Panc1 (cell line): ENCODE measurements around the gene ITLN2. TPM values are rescaled to one million over a fixed set of nuclear protein-coding genes. Genes with fewer than 3 reads are reported as not detected.
A peak's percentile ranks its signal among the peaks of the same experiment; 100 is the strongest.

Source experiments
- ATAC-seq: fragments of 200-7000 bp; cut with Tn5 transposase; 2 replicates; pipeline ENCODE4 v1.9.1; 2020; ENCODE audit warnings: mild to moderate bottlenecking, moderate library complexity
- Bru-seq: library from RNA; stranded (reverse); fragments of 400-500 nt; gene quantifications from one replicate; lab custom pipeline; 2021; lab: Mats Ljungman, UMichigan
- BruChase-seq, 2 experiments: library from RNA; stranded (reverse); fragments of 400-500 nt; gene quantifications; one replicate each; lab custom pipeline; 2021; lab: Mats Ljungman, UMichigan
- BruUV-seq: library from RNA; stranded (reverse); fragments of 400-500 nt; replicated peaks from 2 replicates; lab custom pipeline; 2021; lab: Mats Ljungman, UMichigan
- CTCF ChIA-PET: fragments of 300-600 bp; sonication (Branson Sonifier 250); formaldehyde crosslinking; loops from one replicate; lab custom pipeline; 2022; ENCODE audit warnings: antibody characterized with exemption; lab: Charles Lee
- POLR2A ChIA-PET: fragments of 300-600 bp; sonication (Branson Sonifier 250); formaldehyde crosslinking; loops from one replicate; lab custom pipeline; 2022; ENCODE audit warnings: antibody characterized with exemption; lab: Charles Lee
- DNase-seq: peaks from one replicate; pipeline ENCODE4 v3.0.0-alpha.2; 2010; ENCODE audit warnings: low read depth, low spot score
- H3K27ac ChIP-seq: 2 replicates; pipeline ENCODE4 v1.5.1; 2011; ENCODE audit warnings: mild to moderate bottlenecking, low read length, inconsistent platforms
- H3K27me3 ChIP-seq: fragments of 200-500 bp; sonication (Bioruptor generic); 2 replicates; pipeline ENCODE4 v1.6.0; 2014; ENCODE audit warnings: low read length, inconsistent platforms; ENCODE audit not compliant: control insufficient read depth, insufficient read depth
- H3K36me3 ChIP-seq: fragments of 200-500 bp; sonication (Bioruptor generic); 2 replicates; pipeline ENCODE4 v1.5.1; 2014; ENCODE audit warnings: inconsistent platforms, mild to moderate bottlenecking, low read length, moderate library complexity; ENCODE audit not compliant: control insufficient read depth, insufficient read depth
- H3K4me1 ChIP-seq: 2 replicates; pipeline ENCODE4 v1.5.1; 2011; ENCODE audit warnings: inconsistent platforms, mild to moderate bottlenecking, low read length, moderate library complexity; ENCODE audit not compliant: control insufficient read depth, insufficient read depth
- H3K4me3 ChIP-seq, 2 experiments: 2 replicates each; pipeline ENCODE4 v1.5.1; 2011 to 2012; ENCODE audit warnings: low read depth in 2 of 2, low read length in 2 of 2, mild to moderate bottlenecking in 2 of 2, inconsistent platforms in 1 of 2, moderate library complexity in 1 of 2
- H3K9me3 ChIP-seq: fragments of 200-500 bp; sonication (Bioruptor generic); 2 replicates; pipeline ENCODE4 v1.5.1; 2014; ENCODE audit warnings: low read depth, mild to moderate bottlenecking, inconsistent platforms, low read length, moderate library complexity; ENCODE audit not compliant: control insufficient read depth, insufficient read depth
- CTCF ChIP-seq: fragments of 450-650 bp; IDR thresholded peaks from 2 replicates; pipeline ENCODE4 v1.5.1; 2017; ENCODE audit warnings: mild to moderate bottlenecking
- POLR2AphosphoS5 ChIP-seq: IDR thresholded peaks from 2 replicates; pipeline ENCODE4 v1.6.1; 2012; ENCODE audit warnings: mild to moderate bottlenecking, low read depth, low read length, moderate library complexity
- REST ChIP-seq, 2 experiments: IDR thresholded peaks; 2 replicates each; pipeline ENCODE4 v1.6.1; 2011 to 2012; ENCODE audit warnings: low read depth in 2 of 2, control low read depth in 1 of 2, low read length in 1 of 2, mild to moderate bottlenecking in 1 of 2, moderate library complexity in 1 of 2; ENCODE audit not compliant: insufficient read depth in 1 of 2
- SIN3A ChIP-seq: IDR thresholded peaks from 2 replicates; pipeline ENCODE4 v1.6.1; 2012; ENCODE audit warnings: low read depth, mild to moderate bottlenecking, low read length, moderate library complexity, borderline replicate concordance; ENCODE audit not compliant: insufficient read depth
- TCF7L2 ChIP-seq: IDR thresholded peaks from 2 replicates; pipeline ENCODE4 v1.6.1; 2011; ENCODE audit warnings: mild to moderate bottlenecking, low read depth, low read length, inconsistent platforms
- in situ Hi-C: cut with HindIII; loops from 2 replicates; pipeline ENCODE4 v1.10.0; 2016; ENCODE audit warnings: low sequenced_read_pairs, low pct_unique_long_range_greater_than_20kb
- intact Hi-C: fragments of 100-400 bp; cut with micrococcal nuclease; formaldehyde crosslinking; loops from one replicate; pipeline ENCODE4 v1.10.0; 2022; ENCODE audit not compliant: unreplicated experiment
- long read RNA-seq: library from polyadenylated mRNA; unstranded; transcript quantifications from one replicate; pipeline ENCODE4 v2.0.0, GENCODE V29; 2021; ENCODE audit not compliant: unreplicated experiment
- polyA plus RNA-seq: library from polyadenylated mRNA; unstranded; fragments of >200 nt; gene quantifications from one replicate; pipeline ENCODE4 v1.2.1, GENCODE V29; 2012; ENCODE audit warnings: missing spikeins; ENCODE audit not compliant: insufficient read length
- total RNA-seq: library from RNA; stranded (reverse); gene quantifications from one replicate; pipeline ENCODE4 v1.2.1, GENCODE V29; 2021; ENCODE audit not compliant: unreplicated experiment

Gene ITLN2
- total RNA-seq, result not detected
- polyA plus RNA-seq, result not detected
- not detected for Bru-seq, nascent RNA
- BruChase-seq, experiment 1, labeled RNA remaining after a 2-hour chase, result not detected
- not detected for BruChase-seq, experiment 2, labeled RNA remaining after a 6-hour chase
- long read RNA-seq, result 0 reads

- CTCF ChIA-PET, result interaction anchor here (0.7 to 0.8 kb wide), 2 partner anchors 228 to 273 kb away, joined by 3 to 4 read pairs; no protein-coding TSS in a partner anchor
- Histone ChIP-seq H3K4me3 (no peak within 1 kb of the TSS), H3K27ac (no peak within 1 kb of the TSS), H3K27me3 (no peaks in the 10 kb centered on the region), H3K36me3 (no peaks in the 10 kb centered on the region), H3K4me1 (no peaks in the 10 kb centered on the region), H3K9me3 (no peaks in the 10 kb centered on the region)
- ATAC-seq, result peak; percentile 69
- intact Hi-C loops (loop anchor here (2.0 to 5.0 kb wide), 3 partner anchors 128 to 277 kb away; no protein-coding TSS in a partner anchor), in situ Hi-C loops (no loop called here)
- DNase-seq, result peak; percentile 22
- POLR2A ChIA-PET, result no interaction called here
- TF ChIP-seq POLR2AphosphoS5 (no peak), CTCF (peak; percentile 86), TCF7L2 (no peak), SIN3A (no peak)
- no TSS peak for BruUV-seq
Observed at GRCh38 chr1:160954158-160955104, at the start of gene ITLN2. Gene ITLN2, minus strand, starts transcription at chr1:160954809. Its CDS starts 68 bp downstream, at chr1:160954741.

- TF ChIP-seq REST (IDR thresholded peaks at IDR 0.05; ENCODE audit: insufficient read depth in 1 of 2, low read depth in 2 of 2, low read length in 1 of 2), result no peak
- TF ChIP-seq CTCF, result no peak
- TF ChIP-seq SIN3A, result no peak
- TF ChIP-seq TCF7L2, result no peak
- TF ChIP-seq POLR2AphosphoS5, result no peak
- POLR2A ChIA-PET, result no interaction called here
- BruUV-seq, result no TSS peak
Observed at GRCh38 chr1:161001525-161001924, 46.9 kb upstream of the ITLN2 start.

More at GRCh38 chr1:161001525-161001924, 46.9 kb upstream of the ITLN2 start:
- intact Hi-C loops, result no loop called here
- no peaks in the 10 kb centered on the region for H3K4me1 ChIP-seq
- in situ Hi-C loops, result no loop called here
- CTCF ChIA-PET, result no interaction called here
- H3K9me3 ChIP-seq, result no peaks in the 10 kb centered on the region
- no peaks in the 10 kb centered on the region for H3K27me3 ChIP-seq
- DNase-seq (no peak), ATAC-seq (no peak)
- no peaks in the 10 kb centered on the region; the same call in 1 of the 2 replicates for H3K36me3 ChIP-seq
- no peak overlapping the region for H3K27ac ChIP-seq
- no peak overlapping the region for H3K4me3 ChIP-seq
